COLO668 (cell line): ENCODE results near the gene SLC39A3.

Experiments used
- DNase-seq: peaks from one replicate; lab custom pipeline; 2025; ENCODE audit not compliant: unreplicated experiment; lab: John Stamatoyannopoulos, UW

The SLC39A3 gene

DNA sequence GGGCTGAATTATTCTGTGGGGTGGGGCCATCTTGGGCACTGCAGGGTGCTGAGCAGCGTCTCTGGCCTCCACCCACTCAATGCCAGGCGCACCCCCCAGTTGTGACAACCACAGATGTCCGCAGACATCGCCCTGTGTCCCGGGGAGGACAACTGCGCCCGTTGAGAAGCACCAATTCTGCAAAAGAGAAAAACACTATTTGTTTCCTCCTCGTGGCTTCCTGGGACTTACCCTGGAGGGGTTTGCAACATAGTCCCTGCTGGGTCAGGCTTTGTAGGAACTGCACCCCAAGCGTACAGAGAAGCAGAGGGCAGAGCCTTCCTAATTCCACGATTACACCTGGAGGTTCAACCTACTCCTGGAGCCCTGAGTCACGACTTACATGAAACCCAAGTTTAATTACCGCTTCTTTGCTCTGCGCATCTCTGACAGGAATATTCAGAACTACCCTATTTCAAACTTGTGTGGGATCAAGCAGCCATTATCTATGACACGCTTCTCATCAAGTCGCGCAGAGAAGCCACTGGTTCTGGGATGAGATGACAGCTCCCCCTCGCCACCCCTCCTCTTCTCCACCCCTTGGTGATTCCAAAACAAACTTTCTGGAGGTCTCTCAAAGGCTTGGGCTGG is 11.1 kb upstream of the SLC39A3 start:
- no peak for DNase-seq

DNA sequence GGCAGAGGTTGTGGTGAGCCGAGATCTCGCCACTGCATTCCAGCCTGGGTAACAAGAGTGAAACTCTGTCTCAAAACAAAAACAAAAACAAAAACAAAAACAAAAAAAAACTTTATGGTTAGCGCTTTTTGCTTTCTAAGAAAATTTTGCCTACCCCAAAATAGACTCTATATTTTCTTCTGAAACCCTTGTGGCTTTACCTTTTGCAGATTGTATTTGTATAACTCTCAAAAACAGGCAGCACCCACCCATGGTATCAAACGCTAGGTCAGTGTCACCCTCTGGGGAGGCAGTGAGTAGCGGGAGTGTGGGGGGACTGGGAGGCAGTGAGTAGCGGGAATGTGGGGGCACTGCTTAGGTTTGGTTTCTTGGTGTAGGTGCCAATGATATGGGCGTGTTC is 7.5 kb upstream of the SLC39A3 start:
- DNase-seq, result no peak

DNA sequence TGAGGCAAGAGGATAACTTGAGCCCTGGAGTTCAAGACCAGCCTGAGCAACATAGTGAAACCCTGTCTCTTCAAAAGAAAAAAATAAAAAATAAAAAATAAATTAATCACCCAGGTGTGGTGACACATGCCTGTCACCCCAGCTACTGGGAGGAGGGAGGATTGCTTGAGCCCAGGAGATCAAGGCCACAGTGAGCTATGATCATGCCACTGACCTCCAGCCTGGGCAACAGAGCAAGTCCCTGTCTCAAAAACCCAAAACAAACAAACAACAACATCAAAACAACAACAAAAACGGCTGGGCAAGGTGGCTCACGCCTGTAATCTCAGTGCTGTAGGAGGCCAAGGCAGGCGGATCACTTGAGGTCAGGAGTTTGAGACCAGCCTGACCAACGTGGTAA is 4.3 kb upstream of the SLC39A3 start:
- DNase-seq, result no peak

GRCh38 chr19:2743099-2743498 is 3.3 kb upstream of the SLC39A3 start:
- DNase-seq, result no peak

DNA sequence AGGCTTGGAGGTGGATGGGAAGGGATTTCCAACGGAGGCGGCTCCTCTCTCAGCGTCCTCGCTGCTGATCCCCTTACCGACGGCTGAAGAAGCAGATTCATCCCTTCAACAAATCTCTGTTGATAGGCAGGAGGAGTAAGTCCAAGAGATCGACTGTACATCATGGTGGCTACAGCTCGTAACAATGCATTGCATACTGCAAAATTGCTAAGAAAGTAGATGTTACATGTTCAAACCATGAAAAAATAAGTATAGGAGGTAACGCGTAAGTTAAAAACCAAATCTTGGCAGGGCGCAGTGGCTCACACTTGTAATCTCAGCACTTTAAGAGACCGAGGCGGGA is 468 bp upstream of the SLC39A3 start:
- no peak for DNase-seq

DNA sequence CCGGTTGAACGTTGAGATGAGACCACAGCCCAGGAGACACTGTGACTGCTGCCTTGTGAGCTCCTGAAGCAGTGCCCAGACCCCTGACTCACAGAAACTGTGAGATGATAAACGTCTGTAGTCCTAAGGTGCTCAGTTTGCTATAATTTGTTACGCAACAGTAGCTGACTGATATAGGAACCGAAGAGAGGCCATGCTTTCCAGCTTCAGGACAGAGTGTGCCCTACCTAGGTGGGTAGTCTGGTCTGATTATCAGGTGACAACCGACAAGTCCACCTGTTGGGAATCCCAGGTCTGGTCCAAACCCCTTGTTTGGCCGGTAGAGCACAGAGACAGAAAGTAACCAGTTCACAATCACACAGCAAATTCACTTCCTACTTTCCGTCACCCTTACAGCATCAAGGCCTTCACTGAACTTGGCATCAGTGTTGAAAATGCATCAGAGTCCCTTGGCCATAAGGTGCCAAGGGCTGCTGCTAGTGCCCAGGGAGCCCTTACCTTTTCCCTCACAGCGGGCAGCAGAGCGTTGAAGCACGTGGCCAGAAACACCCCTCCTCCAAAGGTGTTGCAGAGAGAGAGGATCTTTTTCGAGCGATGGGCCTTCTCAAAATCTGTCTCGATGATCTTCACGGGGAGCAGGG is 3.1 kb downstream of the SLC39A3 start:
- no peak for DNase-seq

GRCh38 chr19:2735374-2735773 is 4.4 kb downstream of the SLC39A3 start:
- no peak for DNase-seq

GRCh38 chr19:2734589-2735288 is 5.1 kb downstream of the SLC39A3 start:
- no peak for DNase-seq

DNA sequence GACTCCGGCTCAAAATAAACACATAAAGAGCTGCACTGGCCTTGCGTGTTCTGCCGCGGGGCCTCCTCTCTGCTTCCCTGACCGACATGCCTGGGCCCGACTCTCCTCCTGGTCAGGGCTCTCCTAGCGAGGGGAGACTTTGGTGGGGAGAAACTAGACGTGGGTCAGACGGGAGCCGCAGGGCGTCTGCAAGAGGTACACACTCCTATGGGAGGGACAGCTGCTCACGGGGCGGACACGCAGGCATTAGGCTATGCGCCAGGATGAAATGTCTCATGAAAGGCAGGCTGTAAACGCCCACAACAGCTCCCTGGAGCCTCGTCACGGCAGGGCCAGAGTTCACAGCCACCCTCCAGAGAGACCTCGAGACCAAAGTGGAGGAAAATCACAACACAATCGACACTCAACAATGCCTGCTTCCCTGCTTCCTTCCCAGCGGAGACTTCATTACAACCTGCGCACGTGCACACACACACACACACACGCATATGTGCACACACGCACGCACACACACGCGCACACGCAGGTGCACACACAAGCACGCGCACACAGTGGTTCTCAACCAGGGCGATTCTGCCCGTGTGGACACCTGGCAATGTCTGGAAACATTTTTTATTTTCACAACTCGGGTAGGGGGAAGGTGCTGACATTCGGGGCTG is 5.8 kb downstream of the SLC39A3 start:
- no peak for DNase-seq

DNA sequence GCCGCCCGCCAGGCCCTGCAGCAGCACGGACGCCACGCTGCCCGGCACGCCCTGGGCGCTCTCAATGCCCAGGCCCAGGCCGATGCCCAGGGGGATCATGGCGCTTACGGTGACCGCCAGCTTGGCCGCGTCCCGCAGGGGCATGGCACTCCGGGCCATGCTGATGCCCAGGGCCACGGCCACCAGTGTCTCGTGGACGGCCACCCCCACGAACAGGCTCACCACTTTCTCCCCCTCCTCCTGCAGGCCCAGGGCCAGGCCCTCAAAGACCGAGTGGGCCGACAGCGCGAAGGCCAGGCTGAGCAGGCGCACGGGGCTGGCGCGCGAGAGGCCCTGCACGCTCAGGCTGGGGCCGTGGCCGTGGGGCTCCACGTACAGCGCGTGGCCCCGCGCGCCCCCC is 6.9 kb downstream of the SLC39A3 start:
- DNase-seq, result no peak

- DNase-seq, result no peak
Observed at GRCh38 chr19:2732157-2732725, 7.6 kb downstream of the SLC39A3 start.

- DNase-seq, result no peak
Observed at GRCh38 chr19:2731181-2731995, 8.4 kb downstream of the SLC39A3 start.

DNA sequence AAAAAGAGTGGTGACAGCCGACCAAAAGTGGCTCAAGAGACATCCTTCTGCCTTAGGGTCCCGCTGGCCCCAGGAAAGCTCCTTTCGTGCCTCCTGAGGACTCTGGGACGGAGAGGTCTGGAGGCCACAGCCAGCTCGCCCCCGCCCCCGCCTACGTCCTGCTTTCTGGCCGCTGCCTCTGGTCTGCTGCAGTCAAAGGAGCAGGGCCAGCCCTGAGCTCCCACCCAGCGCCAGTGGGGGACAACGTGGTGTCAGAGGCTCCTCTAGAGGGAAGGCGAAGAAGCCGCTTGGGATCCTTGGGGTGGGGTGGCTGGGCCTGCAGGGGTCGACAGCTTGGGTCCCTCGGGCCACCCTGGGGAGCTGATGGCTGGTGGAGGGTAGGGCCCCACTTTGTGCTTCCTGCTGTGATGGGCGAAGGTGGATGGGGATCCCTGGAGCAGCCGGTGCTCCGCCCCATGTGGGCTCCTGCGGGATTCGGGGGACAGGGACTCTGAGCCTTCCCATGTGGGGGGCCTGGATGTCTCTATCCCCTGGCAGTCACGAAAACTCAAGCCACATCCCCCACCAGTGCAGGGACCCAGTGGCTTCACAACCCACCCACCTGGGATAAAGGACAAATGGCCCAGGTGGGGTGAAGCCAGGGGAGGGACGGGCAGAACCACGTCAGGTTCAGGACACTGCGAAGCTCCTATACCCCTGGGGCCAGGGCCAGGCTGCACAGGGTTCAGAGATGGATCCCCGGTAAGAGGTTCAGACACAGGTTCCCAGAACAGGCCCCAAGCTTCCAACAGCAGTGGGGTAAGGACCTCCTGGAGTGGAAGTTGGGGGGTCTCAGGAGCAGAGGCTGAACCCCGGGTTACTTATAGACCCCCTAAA is 9.6 kb downstream of the SLC39A3 start:
- no peak for DNase-seq

DNA sequence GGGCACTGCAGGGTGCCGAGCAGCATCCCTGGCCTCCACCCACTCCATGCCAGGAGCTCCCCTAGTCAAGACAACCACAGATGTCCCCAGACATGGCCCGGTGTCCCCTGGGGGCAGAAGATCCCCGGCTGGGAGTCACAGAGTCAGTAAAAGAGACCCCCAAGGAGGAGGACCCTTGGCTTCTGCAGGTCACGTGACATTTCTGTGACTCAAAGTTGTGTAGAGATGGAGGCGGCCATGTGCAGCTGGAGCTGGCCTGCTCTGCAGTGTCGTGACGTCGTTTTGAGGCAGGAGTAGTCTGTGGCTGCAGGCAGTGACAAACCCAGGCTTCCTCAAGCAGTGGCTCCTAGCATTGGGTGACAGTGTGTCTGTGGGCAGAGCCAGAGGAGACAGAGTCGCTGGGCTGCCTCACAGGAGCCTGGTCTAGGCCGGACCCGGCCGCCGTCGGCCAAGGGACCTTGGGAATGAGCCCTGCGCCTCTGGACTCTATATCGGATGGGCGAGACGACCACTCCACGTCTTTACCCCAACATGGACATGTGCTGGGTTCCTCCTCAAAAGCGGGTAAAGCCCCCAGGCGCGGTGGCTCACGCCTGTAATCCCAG is 10.9 kb downstream of the SLC39A3 start:
- DNase-seq, result no peak

GRCh38 chr19:2727640-2727944 is 12.2 kb downstream of the SLC39A3 start:
- DNase-seq, result no peak

DNA sequence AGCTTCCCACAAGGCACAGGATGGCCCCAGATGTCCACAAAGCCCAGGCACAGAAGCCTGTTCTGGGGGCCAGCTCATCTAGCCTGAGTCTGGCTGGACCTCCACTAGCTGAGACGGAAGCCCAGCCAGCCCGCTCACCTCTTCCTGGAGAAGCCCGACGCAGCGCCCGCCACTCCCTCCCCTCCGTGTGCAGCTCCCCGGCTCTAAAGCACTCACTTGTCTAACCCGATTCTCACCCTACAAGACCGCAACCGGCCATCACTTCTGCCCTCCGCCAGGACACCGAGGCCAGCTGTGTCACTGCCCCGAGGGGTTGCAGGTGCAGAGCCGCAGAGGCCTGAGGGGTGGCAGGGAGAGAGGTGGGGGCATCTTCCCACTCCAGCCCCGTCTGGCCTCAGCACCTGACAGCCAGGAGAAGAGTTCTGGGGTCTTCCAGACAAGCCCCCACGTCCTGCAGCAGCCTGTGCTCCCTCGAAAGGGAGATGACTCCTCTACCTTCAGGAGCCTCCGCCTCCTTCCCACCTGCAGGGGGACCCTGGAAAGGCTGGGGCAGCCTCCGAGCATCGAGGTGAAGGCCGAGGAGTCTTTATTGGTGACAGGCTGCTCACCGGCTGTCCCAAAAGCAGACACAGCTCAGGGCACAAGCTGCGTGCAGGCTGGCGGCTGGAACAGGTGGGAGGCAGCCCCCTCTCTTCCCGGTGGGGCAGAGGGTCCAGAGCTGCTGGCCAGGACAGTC is 12.7 kb downstream of the SLC39A3 start:
- no peak for DNase-seq

- DNase-seq, result no peak
Observed at GRCh38 chr19:2726160-2726855, 13.5 kb downstream of the SLC39A3 start.

GRCh38 chr19:2724148-2724557 is 15.7 kb downstream of the SLC39A3 start:
- no peak for DNase-seq
